SU-DHL-6 (cell line): ENCODE data around the gene CLIC2.
"Not testable (repeated sequence)": the region's sequence is repeated elsewhere in the genome, so short reads cannot be mapped to it uniquely, and the experiment has no call there.

Experiments used
- H2AFZ ChIP-seq: fragments of 200-600 bp; sonication (generic); 2 replicates; pipeline ENCODE4 v1.6.1; 2014; ENCODE audit warnings: low read depth, mild to moderate bottlenecking, moderate library complexity, mixed read lengths, antibody characterized with exemption, low read length; ENCODE audit not compliant: severe bottlenecking
- H3F3A ChIP-seq: fragments of 200-600 bp; shearing (Covaris generic); 2 replicates; pipeline ENCODE4 v1.6.0; 2016; ENCODE audit warnings: antibody characterized with exemption, mild to moderate bottlenecking; ENCODE audit not compliant: insufficient read depth
- H3K27ac ChIP-seq: fragments of 200-600 bp; sonication (generic); 2 replicates; pipeline ENCODE4 v1.5.1; 2016; ENCODE audit warnings: low read depth, mild to moderate bottlenecking, low read length, moderate library complexity, mixed read lengths
- H3K27me3 ChIP-seq: fragments of 200-600 bp; sonication (generic), shearing (Covaris generic); 2 replicates; pipeline ENCODE4 v1.6.0; 2014; ENCODE audit warnings: mild to moderate bottlenecking, low read length
- H3K36me3 ChIP-seq: fragments of 200-600 bp; sonication (generic); 2 replicates; pipeline ENCODE4 v1.6.1; 2014; ENCODE audit warnings: mild to moderate bottlenecking, low read length, mixed read lengths
- H3K4me2 ChIP-seq: fragments of 300-600, 200-600 bp; shearing (Covaris generic), sonication (generic); 2 replicates; pipeline ENCODE4 v1.6.0; 2014; ENCODE audit warnings: low read length, low read depth, mild to moderate bottlenecking; ENCODE audit not compliant: poor library complexity, severe bottlenecking
- H3K4me3 ChIP-seq: fragments of 200-600 bp; sonication (generic); 2 replicates; pipeline ENCODE4 v1.5.1; 2014; ENCODE audit warnings: antibody characterized with exemption, low read length, mild to moderate bottlenecking, mixed read lengths; ENCODE audit not compliant: insufficient read depth, poor library complexity, severe bottlenecking
- H3K79me2 ChIP-seq: fragments of 200-600 bp; sonication (generic); 2 replicates; pipeline ENCODE4 v1.6.1; 2014; ENCODE audit warnings: mild to moderate bottlenecking, low read length, moderate library complexity; ENCODE audit not compliant: insufficient read depth
- H3K9ac ChIP-seq: fragments of 200-600 bp; sonication (generic); 2 replicates; pipeline ENCODE4 v1.7.0; 2014; ENCODE audit warnings: mild to moderate bottlenecking, low read length
- H3K9me2 ChIP-seq: fragments of 200-600 bp; sonication (generic); replicated peaks from 2 replicates; pipeline ENCODE4 v1.6.1; 2014; ENCODE audit warnings: low read length; ENCODE audit not compliant: insufficient read depth
- H3K9me3 ChIP-seq: fragments of 200-600 bp; sonication (generic); 2 replicates; pipeline ENCODE4 v1.6.1; 2014; ENCODE audit warnings: low read length, mixed read lengths; ENCODE audit not compliant: insufficient read depth
- H4K20me1 ChIP-seq: fragments of 200-600 bp; sonication (generic); 2 replicates; pipeline ENCODE4 v1.6.1; 2014; ENCODE audit warnings: low read depth, mild to moderate bottlenecking, antibody characterized with exemption, low read length, moderate library complexity, mixed read lengths
- CTCF ChIP-seq: fragments of 200-600 bp; sonication (generic); IDR thresholded peaks from one replicate; pipeline ENCODE4 v1.5.1; 2017; ENCODE audit warnings: antibody characterized with exemption, mild to moderate bottlenecking, low read length, moderate library complexity; ENCODE audit not compliant: insufficient read depth, poor library complexity, severe bottlenecking
- EZH2phosphoT487 ChIP-seq: fragments of 200-600 bp; sonication (generic), shearing (Covaris generic); conservative IDR thresholded peaks from 2 replicates; pipeline ENCODE4 v1.6.1; 2018; ENCODE audit warnings: mild to moderate bottlenecking, antibody characterized with exemption, low read length, moderate library complexity, mixed read lengths

CLIC2 gene

DNA sequence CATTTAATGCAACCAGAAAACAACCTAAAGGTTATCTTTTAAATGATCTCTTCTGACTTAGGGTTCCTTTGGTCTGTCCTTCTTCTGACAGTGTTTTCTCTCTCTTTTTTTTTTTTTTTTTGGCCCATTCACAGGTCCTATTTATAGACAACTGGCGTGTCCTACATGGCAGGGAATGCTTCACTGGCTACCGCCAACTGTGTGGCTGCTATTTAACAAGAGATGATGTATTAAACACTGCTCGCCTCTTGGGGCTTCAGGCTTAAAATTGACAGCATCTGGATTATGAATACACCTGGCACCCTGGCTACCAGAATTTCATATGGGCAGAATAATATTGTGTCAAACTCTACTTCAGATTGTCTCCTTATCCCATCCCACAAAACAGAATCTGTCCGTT is 15.0 kb upstream of the CLIC2 start:
- not testable (repeated sequence) for H4K20me1 ChIP-seq, H3K36me3 ChIP-seq, H3K27ac ChIP-seq, H3K4me3 ChIP-seq, H2AFZ ChIP-seq, H3K9ac ChIP-seq, H3K4me2 ChIP-seq, H3K9me3 ChIP-seq, H3K27me3 ChIP-seq, H3F3A ChIP-seq, H3K79me2 ChIP-seq, H3K9me2 ChIP-seq

DNA sequence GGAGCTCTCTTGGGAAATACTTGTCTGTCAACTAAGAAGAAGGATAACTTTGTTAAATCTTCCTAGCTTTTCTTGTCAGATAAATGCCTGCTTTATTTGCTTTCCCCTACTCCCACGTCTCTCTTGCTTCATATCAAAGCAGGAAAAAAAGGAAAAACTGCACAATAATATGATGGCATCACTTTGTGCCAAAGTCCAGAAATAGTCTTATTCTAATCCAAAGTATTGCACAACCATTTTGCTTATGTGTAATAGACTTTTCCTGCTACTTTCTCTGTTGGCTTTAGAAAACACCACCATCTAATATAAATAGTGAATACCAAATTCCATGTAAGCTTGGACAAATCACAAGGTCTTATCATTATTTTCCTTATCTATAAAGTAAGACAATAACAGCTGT is 11.3 kb upstream of the CLIC2 start:
- not testable (repeated sequence) for H3K27ac ChIP-seq, H3K9ac ChIP-seq, H4K20me1 ChIP-seq

DNA sequence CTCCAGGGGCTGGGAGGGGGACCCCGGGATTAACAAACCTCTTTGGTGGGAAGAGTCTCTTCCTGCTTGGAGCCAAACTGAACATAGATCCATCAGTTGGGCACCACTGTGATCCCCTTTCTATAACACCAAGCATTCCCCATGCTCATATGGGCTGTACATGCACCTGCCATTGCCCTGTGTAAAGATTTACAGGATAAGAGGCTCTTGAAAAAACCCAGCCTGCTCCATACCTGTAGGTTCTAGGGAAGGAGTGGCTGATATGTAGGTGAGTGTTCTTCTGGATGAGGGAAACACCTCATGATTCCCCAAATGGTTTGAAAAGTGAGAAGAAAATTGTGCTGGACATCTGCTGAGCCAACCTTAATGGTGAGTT is 911 bp upstream of the CLIC2 start:
- H3K27me3 ChIP-seq, H4K20me1 ChIP-seq, H2AFZ ChIP-seq, H3K79me2 ChIP-seq, H3K27ac ChIP-seq, H3K36me3 ChIP-seq, H3K9me2 ChIP-seq, H3K9ac ChIP-seq, H3K9me3 ChIP-seq, H3K4me3 ChIP-seq, H3F3A ChIP-seq, H3K4me2 ChIP-seq: not testable (repeated sequence)

More for the DNA sequence above, 11.3 kb upstream of the CLIC2 start:
- not testable (repeated sequence) for H3F3A ChIP-seq, H3K4me3 ChIP-seq, H2AFZ ChIP-seq, H3K79me2 ChIP-seq, H3K27me3 ChIP-seq, H3K4me2 ChIP-seq, H3K36me3 ChIP-seq, H3K9me3 ChIP-seq, H3K9me2 ChIP-seq

DNA sequence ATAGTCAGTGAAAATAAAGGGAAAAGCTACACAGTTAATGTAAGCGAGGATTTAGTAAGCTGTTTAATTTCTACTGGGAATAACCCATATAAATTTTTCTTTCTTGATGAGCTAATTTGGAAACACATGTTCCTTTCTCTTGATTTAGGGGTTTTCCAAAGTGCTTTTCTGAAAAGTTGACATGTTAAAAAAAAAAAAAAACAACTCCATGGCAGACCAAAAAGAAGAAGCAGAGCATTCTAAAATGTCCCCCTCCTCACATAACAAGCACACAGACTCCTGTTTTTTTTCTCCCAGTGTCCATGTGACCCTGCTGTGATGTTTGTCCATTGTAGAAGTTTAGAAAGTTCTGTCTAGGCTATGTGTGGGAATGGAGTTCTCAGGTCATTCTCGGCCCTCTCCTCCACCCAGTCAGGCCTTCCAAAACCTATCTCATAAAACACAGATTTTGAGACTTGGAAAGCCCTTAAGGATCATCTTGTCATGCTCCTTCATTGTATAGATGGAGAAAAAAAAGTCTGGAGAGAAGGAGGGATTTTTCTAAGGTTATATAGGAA is 792 bp downstream of the CLIC2 start:
- Histone ChIP-seq H3K36me3 (no peaks in the 10 kb centered on the region), H3K9me2 (no peaks in the 10 kb centered on the region), H3K27me3 (no peaks in the 10 kb centered on the region), H3K9me3 (no peaks in the 10 kb centered on the region), H2AFZ (no peak overlapping the region), H3K27ac (no peak overlapping the region), H3K79me2 (no peaks in the 10 kb centered on the region), H3K4me2 (no peak overlapping the region), H3K9ac (no peak overlapping the region), H4K20me1 (no peaks in the 10 kb centered on the region), H3K4me3 (no peak overlapping the region), H3F3A (no peaks in the 10 kb centered on the region)
- TF ChIP-seq CTCF (no peak), EZH2phosphoT487 (no peak)

- no peaks in the 10 kb centered on the region for H3K9me3 ChIP-seq
- H3K27me3 ChIP-seq, result no peaks in the 10 kb centered on the region
- no peak overlapping the region for H3K9ac ChIP-seq
- no peaks in the 10 kb centered on the region for H3K79me2 ChIP-seq
- no peak overlapping the region for H2AFZ ChIP-seq
- H3K4me2 ChIP-seq, result no peak overlapping the region
- H3K4me3 ChIP-seq, result no peak overlapping the region
- H3K9me2 ChIP-seq, result no peaks in the 10 kb centered on the region
- TF ChIP-seq EZH2phosphoT487, result no peak
- no peak for TF ChIP-seq CTCF
- H3K36me3 ChIP-seq, result no peaks in the 10 kb centered on the region
- no peaks in the 10 kb centered on the region for H4K20me1 ChIP-seq
- H3K27ac ChIP-seq, result no peak overlapping the region
- H3F3A ChIP-seq, result no peaks in the 10 kb centered on the region
Measured at GRCh38 chrX:155330992-155331391, 3.4 kb downstream of the CLIC2 start.
